ENCODE measurements around the gene CCDC141.

DNA sequence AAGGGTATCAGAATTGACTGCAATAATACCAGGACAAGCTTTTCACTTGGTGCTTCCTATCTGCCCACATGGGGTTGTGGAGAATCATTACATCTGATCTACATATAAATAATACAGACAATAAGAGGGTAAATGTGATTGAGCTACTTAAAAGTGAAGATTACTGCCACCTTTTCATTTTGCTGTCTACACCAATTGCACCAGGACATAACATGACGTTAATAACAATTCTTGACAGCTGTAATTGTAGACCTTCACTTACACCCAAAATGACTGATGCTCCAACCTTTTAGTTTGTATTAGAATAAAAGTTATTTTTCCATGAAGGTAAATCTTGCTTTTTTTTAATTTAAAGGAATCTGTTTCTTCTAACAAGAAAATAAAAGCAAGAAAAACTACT lies 206.2 kb downstream of the CCDC141 start:
- TF ChIP-seq, protein P1, sequence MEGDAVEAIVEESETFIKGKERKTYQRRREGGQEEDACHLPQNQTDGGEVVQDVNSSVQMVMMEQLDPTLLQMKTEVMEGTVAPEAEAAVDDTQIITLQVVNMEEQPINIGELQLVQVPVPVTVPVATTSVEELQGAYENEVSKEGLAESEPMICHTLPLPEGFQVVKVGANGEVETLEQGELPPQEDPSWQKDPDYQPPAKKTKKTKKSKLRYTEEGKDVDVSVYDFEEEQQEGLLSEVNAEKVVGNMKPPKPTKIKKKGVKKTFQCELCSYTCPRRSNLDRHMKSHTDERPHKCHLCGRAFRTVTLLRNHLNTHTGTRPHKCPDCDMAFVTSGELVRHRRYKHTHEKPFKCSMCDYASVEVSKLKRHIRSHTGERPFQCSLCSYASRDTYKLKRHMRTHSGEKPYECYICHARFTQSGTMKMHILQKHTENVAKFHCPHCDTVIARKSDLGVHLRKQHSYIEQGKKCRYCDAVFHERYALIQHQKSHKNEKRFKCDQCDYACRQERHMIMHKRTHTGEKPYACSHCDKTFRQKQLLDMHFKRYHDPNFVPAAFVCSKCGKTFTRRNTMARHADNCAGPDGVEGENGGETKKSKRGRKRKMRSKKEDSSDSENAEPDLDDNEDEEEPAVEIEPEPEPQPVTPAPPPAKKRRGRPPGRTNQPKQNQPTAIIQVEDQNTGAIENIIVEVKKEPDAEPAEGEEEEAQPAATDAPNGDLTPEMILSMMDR (IDR thresholded peaks at IDR 0.05): no peak
- TF ChIP-seq POLR2A (IDR thresholded peaks at IDR 0.05): no peak

Measured in Peyer's patch (tissue), 4 donors.